ENCODE data around the gene CD40.

GRCh38 chr20:46158476-46158987, 40.4 kb downstream of the CD40 start:
- TF ChIP-seq POLR2A (IDR thresholded peaks at IDR 0.05), result no peak
- TF ChIP-seq CTCF (IDR thresholded peaks at IDR 0.05 in 4 of 5, conservative IDR thresholded peaks at IDR 0.05 in 1 of 5), result no peak

All from gastrocnemius medialis (tissue), 4 donors.